GM12878 (cell line): ENCODE results near the gene SLC66A1. TPM values are rescaled to one million over a fixed set of nuclear protein-coding genes. Genes with fewer than 3 reads are reported as not detected.

Experiments
- ATAC-seq: fragments of 200-7000 bp; cut with Tn5 transposase; 3 replicates; pipeline ENCODE4 v1.9.1; 2020; ENCODE audit warnings: mild to moderate bottlenecking, moderate library complexity
- BruUV-seq: library from RNA; stranded (reverse); fragments of 400-500 nt; replicated peaks from 2 replicates; lab custom pipeline; 2021; lab: Mats Ljungman, UMichigan
- CTCF ChIA-PET: fragments of 300-600 bp; sonication (Branson Sonifier 250); formaldehyde crosslinking; extraction: SDS; loops from one replicate; lab custom pipeline; 2021; ENCODE audit warnings: inconsistent platforms; lab: Yijun Ruan, JAX
- POLR2A ChIA-PET: fragments of 350-600 bp; formaldehyde crosslinking; extraction: SDS; loops from one replicate; lab custom pipeline; 2021; ENCODE audit warnings: inconsistent platforms; lab: Charles Lee
- RAD21 ChIA-PET: fragments of 300-600 bp; sonication (Branson Sonifier 250); formaldehyde crosslinking; loops from one replicate; lab custom pipeline; 2023; ENCODE audit warnings: antibody characterized with exemption; ENCODE audit not compliant: unreplicated experiment; lab: Charles Lee
- SMC1A ChIA-PET: fragments of 300-600 bp; sonication (Branson Sonifier 250); formaldehyde crosslinking; loops from one replicate; lab custom pipeline; 2023; ENCODE audit not compliant: unreplicated experiment, uncharacterized antibody; lab: Charles Lee
- DNase-seq: peaks from one replicate; pipeline ENCODE4 v3.0.0-alpha.2; 2011; ENCODE audit warnings: low read depth, low spot score
- FAIRE-seq: peaks from 3 replicates; lab custom pipeline; 2011; peaks lifted over from hg19 to GRCh38; lab: Jason Lieb, UNC
- H2AFZ ChIP-seq: 2 replicates; pipeline ENCODE4 v1.6.0; 2011; ENCODE audit warnings: low read depth, low read length, control low read depth; ENCODE audit not compliant: control insufficient read depth
- H3K27ac ChIP-seq: 2 replicates; pipeline ENCODE4 v1.5.1; 2011; ENCODE audit warnings: control low read depth; ENCODE audit not compliant: control insufficient read depth, insufficient read depth
- H3K27me3 ChIP-seq, 2 experiments: replicated peaks in 1 of 2; 2 replicates each; pipeline versions ENCODE4 v1.6.0 to v1.6.1; 2011; ENCODE audit warnings: low read length in 1 of 2; ENCODE audit not compliant: control insufficient read depth in 2 of 2, insufficient read depth in 2 of 2
- H3K36me3 ChIP-seq, 2 experiments: 2 replicates each; pipeline ENCODE4 v1.5.1; 2011; ENCODE audit warnings: low read length in 1 of 2; ENCODE audit not compliant: control insufficient read depth in 2 of 2, insufficient read depth in 2 of 2
- H3K4me1 ChIP-seq: 2 replicates; pipeline ENCODE4 v1.6.1; 2011; ENCODE audit warnings: mild to moderate bottlenecking, low read length, moderate library complexity, mixed read lengths; ENCODE audit not compliant: control insufficient read depth, insufficient read depth
- H3K4me2 ChIP-seq: 2 replicates; pipeline ENCODE4 v1.6.0; 2011; ENCODE audit warnings: control low read depth; ENCODE audit not compliant: control insufficient read depth, insufficient read depth
- H3K4me3 ChIP-seq: fragments of 200-600 bp; sonication (generic); 2 replicates; pipeline ENCODE4 v1.5.1; 2016
- H3K79me2 ChIP-seq: 2 replicates; pipeline ENCODE4 v1.6.0; 2011; ENCODE audit warnings: low read length; ENCODE audit not compliant: control insufficient read depth, insufficient read depth
- H3K9ac ChIP-seq: 2 replicates; pipeline ENCODE4 v1.8.0; 2011; ENCODE audit warnings: low read length, control low read depth, mixed read lengths; ENCODE audit not compliant: control insufficient read depth, insufficient read depth
- H3K9me3 ChIP-seq: replicated peaks from 3 replicates; pipeline ENCODE4 v1.5.1; 2011; ENCODE audit warnings: mild to moderate bottlenecking, low read length; ENCODE audit not compliant: control insufficient read depth, insufficient read depth
- H4K20me1 ChIP-seq: 2 replicates; pipeline ENCODE4 v1.6.0; 2011; ENCODE audit not compliant: control insufficient read depth, insufficient read depth
- BACH1 ChIP-seq: fragments of 450-650 bp; IDR thresholded peaks from 2 replicates; pipeline ENCODE4 v1.6.1; 2017; ENCODE audit warnings: mild to moderate bottlenecking, borderline replicate concordance
- CREB1 ChIP-seq: IDR thresholded peaks from 2 replicates; pipeline ENCODE4 v1.6.1; 2012; ENCODE audit warnings: low read depth, mild to moderate bottlenecking, inconsistent platforms
- CTCF ChIP-seq, 3 experiments: IDR thresholded peaks in 2 of 3; conservative IDR thresholded peaks in 1 of 3; 2 replicates each; pipeline ENCODE4 v1.5.1; 2011; ENCODE audit warnings: low read depth in 3 of 3, low read length in 3 of 3, mild to moderate bottlenecking in 3 of 3, control low read depth in 2 of 3, moderate library complexity in 2 of 3, inconsistent platforms in 1 of 3, mixed read lengths in 1 of 3; ENCODE audit not compliant: control insufficient read depth in 2 of 3, insufficient read depth in 1 of 3; ENCODE audit errors: extremely low read depth in 1 of 3
- NBN ChIP-seq: fragments of 450-650 bp; IDR thresholded peaks from 2 replicates; pipeline ENCODE4 v1.6.1; 2016
- NR2C2 ChIP-seq: IDR thresholded peaks from 2 replicates; pipeline ENCODE4 v1.6.1; 2011; ENCODE audit warnings: borderline replicate concordance, low read depth; ENCODE audit not compliant: control insufficient read depth, insufficient read length
- USF1 ChIP-seq: IDR thresholded peaks from 2 replicates; pipeline ENCODE4 v1.6.1; 2011; ENCODE audit warnings: borderline replicate concordance, low read depth, mild to moderate bottlenecking, moderate library complexity, mixed read lengths, low read length; ENCODE audit not compliant: insufficient read depth; ENCODE audit errors: extremely low read length
- WGBS: methylation state at CpG from one replicate; pipeline ENCODE4 v1.1.6; 2016; ENCODE audit warnings: low lambda C conversion rate; ENCODE audit not compliant: insufficient replicate concordance, insufficient coverage; ENCODE audit errors: missing lambda C conversion rate; 5-methylcytosine and 5-hydroxymethylcytosine counted together
- in situ Hi-C: fragments of 300-500 bp; cut with MboI; formaldehyde crosslinking; loops from 9 replicates; pipeline ENCODE4 v1.14.3; 2018; ENCODE audit warnings: mixed read lengths
- intact Hi-C: fragments of 100-400 bp; cut with micrococcal nuclease; formaldehyde crosslinking; loops from one replicate; pipeline ENCODE4 v1.14.2; 2022; ENCODE audit not compliant: unreplicated experiment
- polyA plus RNA-seq, 11 experiments: library from polyadenylated mRNA; depleted of rRNA in 4 of 11; unstranded in 6 of 11; stranded (reverse) in 5 of 11; fragments of >200 nt; fragmentation: Nextera tagmentation in 4 of 11; fragmentation: Illumina TruSeq in 1 of 11; extraction: Ambion mirVana in 4 of 11; extraction: Trizol in 1 of 11; gene quantifications; 1 replicate in 1 of 11; 2 replicates in 10 of 11; pipeline versions ENCODE4 v1.2.1 to v1.2.3, GENCODE V29; 2011 to 2016; ENCODE audit warnings: inconsistent platforms in 2 of 11, missing spikeins in 2 of 11, low read depth in 1 of 11
- total RNA-seq, 4 experiments: library from RNA; depleted of rRNA in 3 of 4; stranded (reverse); fragments of >200 nt in 3 of 4; fragmentation: Illumina TruSeq in 1 of 4; extraction: Trizol in 1 of 4; gene quantifications; 2 replicates each; pipeline versions ENCODE4 v1.2.1 to v1.2.3, GENCODE V29; 2013 to 2021

The SLC66A1 gene
- total and polyA plus RNA-seq, 10 of the 15 experiments (the other 5 are each of a cell fraction or from before 2014, with no cell fraction given): 0.58 to 22.0 (median 10.2) TPM

- RAD21 ChIA-PET: no interaction called here
These were observed 12.5 kb downstream of the SLC66A1 start for GRCh38 chr1:19324665-19324990.

More at GRCh38 chr1:19324665-19324990, 12.5 kb downstream of the SLC66A1 start:
- Histone ChIP-seq H3K4me2 (no peak overlapping the region), H3K27me3 (no peaks in the 10 kb centered on the region), H3K9ac (no peak overlapping the region), H3K4me1 (no peaks in the 10 kb centered on the region), H3K27ac (no peak overlapping the region), H3K36me3 (peaks cover 4 to 12% of the 10 kb centered on the region in 2 experiments; a peak in 3 of 4 replicates), H3K79me2 (no peaks in the 10 kb centered on the region), H4K20me1 (no peaks in the 10 kb centered on the region), H3K4me3 (no peak overlapping the region), H3K9me3 (no peaks in the 10 kb centered on the region), H2AFZ (no peak overlapping the region)
- ChIA-PET POLR2A (no interaction called here), SMC1A (no interaction called here), CTCF (no interaction called here)
- DNase-seq (no peak), ATAC-seq (no peak), FAIRE-seq (no peak)
- intact Hi-C loops (no loop called here), in situ Hi-C loops (no loop called here)
- no TSS peak for BruUV-seq
- 96% methylated on average over 9 of the region's 9 CpGs for WGBS
- TF ChIP-seq CTCF (IDR thresholded peaks at IDR 0.05 in 2 of 3, conservative IDR thresholded peaks at IDR 0.05 in 1 of 3; ENCODE audit: control insufficient read depth in 2 of 3, extremely low read depth in 1 of 3, insufficient read depth in 1 of 3, low read depth in 3 of 3, low read length in 3 of 3) (no peak), USF1 (no peak), NBN (no peak), CREB1 (no peak), BACH1 (no peak), NR2C2 (no peak)
